Stimulated activated CD8-positive, alpha-beta memory T cell treated with anti-CD3 and anti-CD28 coated beads, Interleukin-4, amount 100 ng/mL, for 48 hours (primary cell): Measurements from ENCODE around the gene ANGPT4.
A peak's percentile ranks its signal among the peaks of the same experiment; 100 is the strongest.
"Not testable (repeated sequence)": the region's sequence is repeated elsewhere in the genome, so short reads cannot be mapped to it uniquely, and the experiment has no call there.

ENCODE experiments used
- DNase-seq: peaks from one replicate; pipeline ENCODE4 v3.0.0-alpha.2; 2020

ANGPT4 gene

GRCh38 chr20:905396-905961, 10.7 kb downstream of the ANGPT4 start:
- no peak for DNase-seq

GRCh38 chr20:904039-904545, 12.0 kb downstream of the ANGPT4 start:
- DNase-seq: no peak

- DNase-seq: not testable (repeated sequence)
These were observed 18.7 kb downstream of the ANGPT4 start for GRCh38 chr20:897436-897835.

GRCh38 chr20:896501-897025, 19.6 kb downstream of the ANGPT4 start:
- DNase-seq: no peak

GRCh38 chr20:892371-892770, 23.8 kb downstream of the ANGPT4 start:
- not testable (repeated sequence) for DNase-seq

GRCh38 chr20:891706-892080, 24.4 kb downstream of the ANGPT4 start:
- DNase-seq: no peak

- DNase-seq: no peak
These were observed 25.0 kb downstream of the ANGPT4 start for GRCh38 chr20:891058-891705.

GRCh38 chr20:890666-891057, 25.5 kb downstream of the ANGPT4 start:
- no peak for DNase-seq

- no peak for DNase-seq
These were observed 26.1 kb downstream of the ANGPT4 start for GRCh38 chr20:889932-890463.

GRCh38 chr20:889106-889505, 27.0 kb downstream of the ANGPT4 start:
- DNase-seq: no peak

- no peak for DNase-seq
These were observed 28.1 kb downstream of the ANGPT4 start for GRCh38 chr20:888057-888456.

GRCh38 chr20:887137-887536, 29.0 kb downstream of the ANGPT4 start:
- DNase-seq: no peak

GRCh38 chr20:884983-885952, 30.9 kb downstream of the ANGPT4 start:
- DNase-seq: no peak

- DNase-seq: no peak
These were observed 34.4 kb downstream of the ANGPT4 start for GRCh38 chr20:881783-882144.

GRCh38 chr20:881051-881782, 34.9 kb downstream of the ANGPT4 start:
- peak; percentile 34 for DNase-seq

- DNase-seq: no peak
These were observed 36.5 kb downstream of the ANGPT4 start for GRCh38 chr20:879626-880025.

GRCh38 chr20:878511-879307, 37.4 kb downstream of the ANGPT4 start:
- peak; percentile 48 for DNase-seq

GRCh38 chr20:877814-878213, 38.3 kb downstream of the ANGPT4 start:
- no peak for DNase-seq

GRCh38 chr20:875115-875514, 41.0 kb downstream of the ANGPT4 start:
- no peak for DNase-seq

GRCh38 chr20:873875-874607, 42.1 kb downstream of the ANGPT4 start:
- DNase-seq: no peak
